Measurements from ENCODE around the gene BTBD10.

BTBD10 gene

GRCh38 chr11:13376402-13376801 lies 86.6 kb downstream of the BTBD10 start:
- no peak overlapping the region for H3K4me3 ChIP-seq

DNA sequence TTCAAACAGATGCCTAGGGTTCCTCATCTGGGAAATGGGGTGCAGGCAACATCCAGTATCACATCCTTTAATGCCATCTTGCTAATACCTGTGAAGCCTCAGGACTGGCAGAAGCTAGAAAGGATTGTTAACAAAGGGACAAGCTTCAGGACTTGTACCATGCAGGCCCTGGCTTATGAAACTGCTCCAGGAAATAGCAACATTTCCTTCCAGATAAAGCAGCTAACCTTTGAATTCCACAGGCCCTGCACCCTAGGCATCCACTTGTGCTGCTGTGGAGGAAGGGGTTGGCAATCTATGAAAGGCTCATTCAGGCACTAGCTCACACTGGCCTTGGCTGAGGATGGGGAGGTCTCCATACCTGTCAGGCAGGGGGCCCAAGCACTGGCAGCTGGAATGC lies 87.2 kb downstream of the BTBD10 start:
- TF ChIP-seq, protein P1, sequence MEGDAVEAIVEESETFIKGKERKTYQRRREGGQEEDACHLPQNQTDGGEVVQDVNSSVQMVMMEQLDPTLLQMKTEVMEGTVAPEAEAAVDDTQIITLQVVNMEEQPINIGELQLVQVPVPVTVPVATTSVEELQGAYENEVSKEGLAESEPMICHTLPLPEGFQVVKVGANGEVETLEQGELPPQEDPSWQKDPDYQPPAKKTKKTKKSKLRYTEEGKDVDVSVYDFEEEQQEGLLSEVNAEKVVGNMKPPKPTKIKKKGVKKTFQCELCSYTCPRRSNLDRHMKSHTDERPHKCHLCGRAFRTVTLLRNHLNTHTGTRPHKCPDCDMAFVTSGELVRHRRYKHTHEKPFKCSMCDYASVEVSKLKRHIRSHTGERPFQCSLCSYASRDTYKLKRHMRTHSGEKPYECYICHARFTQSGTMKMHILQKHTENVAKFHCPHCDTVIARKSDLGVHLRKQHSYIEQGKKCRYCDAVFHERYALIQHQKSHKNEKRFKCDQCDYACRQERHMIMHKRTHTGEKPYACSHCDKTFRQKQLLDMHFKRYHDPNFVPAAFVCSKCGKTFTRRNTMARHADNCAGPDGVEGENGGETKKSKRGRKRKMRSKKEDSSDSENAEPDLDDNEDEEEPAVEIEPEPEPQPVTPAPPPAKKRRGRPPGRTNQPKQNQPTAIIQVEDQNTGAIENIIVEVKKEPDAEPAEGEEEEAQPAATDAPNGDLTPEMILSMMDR (IDR thresholded peaks at IDR 0.05), result no peak
- Histone ChIP-seq H3K4me3 (no peak overlapping the region), H3K27ac (no peak overlapping the region)
- no peak for DNase-seq (ENCODE audit: low spot score)

More at GRCh38 chr11:13376402-13376801, 86.6 kb downstream of the BTBD10 start:
- TF ChIP-seq, protein P1 (IDR thresholded peaks at IDR 0.05), result no peak
- no peak for DNase-seq (ENCODE audit: low spot score)
- no peak overlapping the region for H3K27ac ChIP-seq

- TF ChIP-seq, protein P1 (IDR thresholded peaks at IDR 0.05), result no peak
- no peak for DNase-seq (ENCODE audit: low spot score)
- Histone ChIP-seq H3K27ac (no peak overlapping the region), H3K4me3 (no peak overlapping the region)
Observed at GRCh38 chr11:13373216-13373615, 89.8 kb downstream of the BTBD10 start.

DNA sequence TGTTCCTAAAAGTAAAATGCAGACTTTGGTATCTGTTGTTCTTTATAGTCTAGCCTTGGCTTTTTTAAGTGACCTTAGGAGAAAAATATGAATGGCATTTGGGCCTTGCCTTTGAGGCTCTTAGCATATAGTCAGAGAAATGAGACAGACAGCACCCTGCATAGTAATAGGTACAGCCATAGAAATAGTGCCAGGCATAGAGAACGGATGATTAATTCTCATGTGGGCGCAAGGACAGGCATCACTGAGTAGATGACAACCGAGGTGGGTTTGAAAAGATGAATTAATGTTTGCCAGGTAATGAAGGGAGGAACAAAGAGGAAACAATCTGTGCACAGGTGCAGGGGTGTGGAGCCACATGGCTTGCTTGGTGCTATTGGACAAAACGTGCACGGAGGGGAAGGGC lies 95.0 kb downstream of the BTBD10 start:
- Histone ChIP-seq H3K4me3 (no peak overlapping the region), H3K27ac (no peak overlapping the region)
- no peak for DNase-seq (ENCODE audit: low spot score)
- TF ChIP-seq, protein P1 (IDR thresholded peaks at IDR 0.05), result no peak

- H3K4me3 ChIP-seq, result no peak overlapping the region
- TF ChIP-seq, protein P1 (IDR thresholded peaks at IDR 0.05), result no peak
- H3K27ac ChIP-seq, result no peak overlapping the region
- DNase-seq (ENCODE audit: low spot score), result no peak
Observed at GRCh38 chr11:13367115-13367514, 95.9 kb downstream of the BTBD10 start.

DNA sequence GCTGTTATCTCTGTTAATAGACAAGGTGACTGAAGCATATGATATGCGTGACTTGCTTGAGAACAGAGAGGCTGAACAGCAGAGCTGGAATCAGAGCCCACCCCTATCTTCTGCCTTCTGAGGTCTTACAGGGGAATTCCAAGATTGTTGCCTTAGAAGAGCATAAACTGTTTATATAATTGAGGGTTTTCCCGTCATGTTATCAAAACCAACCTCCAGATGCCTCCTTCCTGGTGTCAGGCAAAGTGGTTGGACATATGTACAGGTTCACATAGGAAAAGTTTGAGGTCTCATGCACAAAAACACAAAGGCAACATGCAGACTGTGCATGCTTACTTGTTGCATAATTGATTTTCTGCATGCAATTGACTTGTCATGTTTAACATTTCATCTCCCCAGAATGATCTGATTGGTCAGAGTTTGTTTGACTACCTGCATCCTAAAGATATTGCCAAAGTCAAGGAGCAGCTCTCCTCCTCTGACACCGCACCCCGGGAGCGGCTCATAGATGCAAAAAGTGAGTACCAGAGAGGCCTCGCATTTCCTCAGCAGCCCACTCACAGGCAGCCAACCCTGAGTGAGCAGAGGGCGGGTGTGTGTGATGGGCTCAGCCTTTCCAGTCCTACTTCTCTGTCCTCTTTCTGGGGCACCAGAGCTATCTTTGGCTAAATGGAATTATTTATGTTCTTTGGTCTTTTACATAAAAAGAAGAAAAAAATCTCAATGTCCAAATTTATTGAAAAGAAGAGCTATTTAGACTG lies 96.6 kb downstream of the BTBD10 start:
- no peak overlapping the region for H3K27ac ChIP-seq
- no peak for DNase-seq (ENCODE audit: low spot score)
- TF ChIP-seq, protein P1 (IDR thresholded peaks at IDR 0.05), result no peak

DNA sequence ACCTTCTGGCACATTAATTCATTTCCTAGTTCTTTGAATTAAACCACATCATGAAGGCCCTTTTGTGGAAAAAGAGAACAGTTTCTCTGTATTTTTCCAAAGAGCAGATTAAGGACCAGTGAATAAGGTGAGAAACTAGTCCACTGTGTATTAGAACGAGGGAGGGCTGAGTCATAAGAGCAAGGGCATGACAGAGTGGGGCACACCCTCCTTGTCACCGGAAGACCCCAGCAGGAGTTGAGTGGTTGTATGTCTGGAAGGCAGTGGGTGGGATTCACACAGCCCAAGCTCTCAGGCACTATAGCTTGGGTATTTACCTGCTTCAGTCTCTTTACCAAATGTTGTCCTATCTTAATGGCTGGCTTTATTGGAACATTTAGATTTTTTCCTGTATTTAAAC lies 98.6 kb downstream of the BTBD10 start:
- H3K27ac ChIP-seq, result no peak overlapping the region
- TF ChIP-seq, protein P1 (IDR thresholded peaks at IDR 0.05), result no peak
- DNase-seq (ENCODE audit: low spot score), result no peak
- H3K4me3 ChIP-seq, result no peak overlapping the region

More for the DNA sequence above, 96.6 kb downstream of the BTBD10 start:
- H3K4me3 ChIP-seq, result no peak overlapping the region

Measured in coronary artery (tissue), 2 donors.